T-cell (primary cell): ENCODE results near the gene NKAIN2. TPM values are rescaled to one million over a fixed set of nuclear protein-coding genes. Genes with fewer than 3 reads are reported as not detected.

Experiments used
- ATAC-seq, 4 experiments: fragments of 200-7000 bp in 3 of 4; fragments of 150-1000 bp in 1 of 4; cut with Tn5 transposase; replicated peaks in 1 of 4; 1 replicate in 3 of 4; 2 replicates in 1 of 4; pipeline ENCODE4 v1.10.0; 2021; ENCODE audit warnings: moderate library complexity in 3 of 4, mild to moderate bottlenecking in 2 of 4, moderate number of reproducible peaks in 1 of 4
- CTCF ChIA-PET, 2 donors: fragments of 300-600 bp; sonication (Branson Sonifier 250); formaldehyde crosslinking; loops; one replicate each; lab custom pipeline; 2022; ENCODE audit warnings: antibody characterized with exemption in 2 of 2; lab: Charles Lee
- POLR2A ChIA-PET, 2 donors: fragments of 300-600 bp; sonication (Branson Sonifier 250); formaldehyde crosslinking; loops; one replicate each; lab custom pipeline; 2022; ENCODE audit warnings: antibody characterized with exemption in 2 of 2; lab: Charles Lee
- DNase-seq, 35 experiments: peaks; one replicate each; pipeline versions ENCODE4 v3.0.0 to v3.0.0-alpha.2; 2013 to 2023
- H3K27ac ChIP-seq: one replicate; pipeline ENCODE4 v1.5.1; 2013; ENCODE audit warnings: low read length
- H3K27me3 ChIP-seq, 2 experiments: replicated peaks in 1 of 2; 1 replicate in 1 of 2; 2 replicates in 1 of 2; pipeline versions ENCODE4 v1.6.1 to v1.7.0; 2013; ENCODE audit warnings: low read length in 1 of 2, mixed read lengths in 1 of 2; ENCODE audit not compliant: control insufficient read depth in 2 of 2, insufficient read depth in 2 of 2; ENCODE audit errors: extremely low read depth in 1 of 2
- H3K36me3 ChIP-seq, 2 donors: 1 replicate in 1 of 2; 2 replicates in 1 of 2; pipeline versions ENCODE4 v1.6.1 to v1.7.0; 2013; ENCODE audit warnings: low read length in 1 of 2; ENCODE audit not compliant: control insufficient read depth in 2 of 2, insufficient read depth in 1 of 2; ENCODE audit errors: extremely low read depth in 1 of 2
- H3K4me1 ChIP-seq, 2 experiments: 1 replicate in 1 of 2; 2 replicates in 1 of 2; pipeline versions ENCODE4 v1.6.1 to v1.7.0; 2013; ENCODE audit warnings: low read length in 2 of 2, mixed read lengths in 1 of 2; ENCODE audit not compliant: insufficient read depth in 2 of 2, control insufficient read depth in 1 of 2; ENCODE audit errors: extremely low read depth in 1 of 2
- H3K4me3 ChIP-seq, 2 donors: 1 replicate in 1 of 2; 2 replicates in 1 of 2; pipeline versions ENCODE4 v1.5.1 to v1.7.0; 2013; ENCODE audit warnings: mild to moderate bottlenecking in 2 of 2, low read length in 1 of 2, moderate library complexity in 1 of 2; ENCODE audit not compliant: control insufficient read depth in 1 of 2; ENCODE audit errors: extremely low read depth in 1 of 2
- H3K9me3 ChIP-seq: 2 replicates; pipeline ENCODE4 v1.7.0; 2013
- H3K27ac Mint-ChIP-seq, 2 donors: one replicate each; pipeline ENCODE4 v1.8.0; 2020 to 2021; ENCODE audit warnings: mild to moderate bottlenecking in 2 of 2, mixed read lengths in 2 of 2
- H3K27me3 Mint-ChIP-seq, 2 donors: one replicate each; pipeline ENCODE4 v1.8.0; 2021 to 2022; ENCODE audit warnings: mixed read lengths in 2 of 2
- H3K36me3 Mint-ChIP-seq: one replicate; pipeline ENCODE4 v1.8.0; 2021; ENCODE audit warnings: mixed read lengths
- H3K4me1 Mint-ChIP-seq, 3 donors: one replicate each; pipeline ENCODE4 v1.8.0; 2020 to 2022; ENCODE audit warnings: mixed read lengths in 3 of 3, mild to moderate bottlenecking in 1 of 3
- H3K4me3 Mint-ChIP-seq, 3 donors: one replicate each; pipeline ENCODE4 v1.8.0; 2020 to 2022; ENCODE audit warnings: mild to moderate bottlenecking in 3 of 3, mixed read lengths in 3 of 3, moderate library complexity in 3 of 3
- H3K9me3 Mint-ChIP-seq, 3 donors: one replicate each; pipeline ENCODE4 v1.8.0; 2020 to 2022; ENCODE audit warnings: mixed read lengths in 3 of 3
- WGBS: methylation state at CpG from one replicate; pipeline ENCODE4 v1.1.5; 2013; ENCODE audit warnings: missing lambda C conversion rate; ENCODE audit not compliant: insufficient coverage; 5-methylcytosine and 5-hydroxymethylcytosine counted together
- total RNA-seq, 35 experiments: library from RNA in 6 of 35; stranded (reverse) in 6 of 35; fragments of 120-200 nt in 1 of 35; gene quantifications; one replicate each; pipeline versions ENCODE4 v1.2.1 to v1.2.4 and lab custom pipeline; 2013 to 2026

NKAIN2 gene
- total RNA-seq, 5 donors from 2014 or later (not counting 1 experiment from before 2014, with no cell fraction given): 0.13 TPM; not detected in 4

- H3K27ac Mint-ChIP-seq: no peak overlapping the region
- H3K27ac ChIP-seq: no peak overlapping the region
- no peaks in the 10 kb centered on the region for H3K4me1 Mint-ChIP-seq
- peaks cover 0 to 11% (median 4%) of the 10 kb centered on the region in 3 donors for H3K9me3 Mint-ChIP-seq
- H3K4me3 Mint-ChIP-seq: no peak overlapping the region
- POLR2A ChIA-PET: no interaction called here
- H3K27me3 ChIP-seq: no peaks in the 10 kb centered on the region
- no peaks in the 10 kb centered on the region for H3K27me3 Mint-ChIP-seq
- DNase-seq (no peak), ATAC-seq (no peak)
- WGBS: no CpG with 5 or more reads among the region's 2 CpGs
- no peaks in the 10 kb centered on the region for H3K36me3 Mint-ChIP-seq
- no peaks in the 10 kb centered on the region for H3K9me3 ChIP-seq
- CTCF ChIA-PET: no interaction called here
- no peaks in the 10 kb centered on the region for H3K4me1 ChIP-seq
- H3K36me3 ChIP-seq: no peaks in the 10 kb centered on the region
- no peak overlapping the region for H3K4me3 ChIP-seq
Measured at GRCh38 chr6:124434421-124434820, 630.8 kb downstream of the NKAIN2 start.

- ChIA-PET POLR2A (no interaction called here), CTCF (no interaction called here)
- Mint-ChIP-seq H3K9me3 (peaks cover 0 to 13% (median 2%) of the 10 kb centered on the region in 3 donors), H3K4me1 (no peaks in the 10 kb centered on the region), H3K36me3 (no peaks in the 10 kb centered on the region), H3K27me3 (no peaks in the 10 kb centered on the region), H3K4me3 (no peak overlapping the region), H3K27ac (no peak overlapping the region)
- DNase-seq: no peak
- Histone ChIP-seq H3K27me3 (no peaks in the 10 kb centered on the region), H3K4me3 (no peak overlapping the region), H3K9me3 (no peaks in the 10 kb centered on the region), H3K4me1 (no peaks in the 10 kb centered on the region), H3K36me3 (no peaks in the 10 kb centered on the region), H3K27ac (no peak overlapping the region)
- no peak for ATAC-seq
- 80% methylated on average over 3 of the region's 3 CpGs for WGBS
Measured at GRCh38 chr6:124436803-124437202, 633.1 kb downstream of the NKAIN2 start.

GRCh38 chr6:124438546-124439065 lies 634.9 kb downstream of the NKAIN2 start:
- ChIA-PET POLR2A (no interaction called here), CTCF (interaction anchor here in 1 of 2 donors (0.7 kb wide), 1 partner anchor 675 kb away, joined by 3 read pairs; no protein-coding TSS in a partner anchor)
- no peak overlapping the region for H3K4me3 ChIP-seq
- DNase-seq (no peak), ATAC-seq (no peak)
- no peaks in the 10 kb centered on the region for H3K36me3 Mint-ChIP-seq
- no peaks in the 10 kb centered on the region for H3K9me3 ChIP-seq
- no peak overlapping the region for H3K4me3 Mint-ChIP-seq
- H3K27me3 Mint-ChIP-seq: no peaks in the 10 kb centered on the region
- no peaks in the 10 kb centered on the region for H3K27me3 ChIP-seq
- H3K27ac Mint-ChIP-seq: no peak overlapping the region
- no peaks in the 10 kb centered on the region for H3K4me1 ChIP-seq
- H3K36me3 ChIP-seq: no peaks in the 10 kb centered on the region
- H3K4me1 Mint-ChIP-seq: no peaks in the 10 kb centered on the region
- H3K27ac ChIP-seq: no peak overlapping the region
- peaks cover 0 to 13% (median 2%) of the 10 kb centered on the region in 3 donors for H3K9me3 Mint-ChIP-seq
- 51% methylated on average over 2 of the region's 4 CpGs for WGBS

GRCh38 chr6:124441450-124441849 lies 637.8 kb downstream of the NKAIN2 start:
- Mint-ChIP-seq H3K27me3 (no peaks in the 10 kb centered on the region), H3K36me3 (no peaks in the 10 kb centered on the region), H3K4me1 (no peaks in the 10 kb centered on the region), H3K9me3 (peaks cover 0 to 13% (median 2%) of the 10 kb centered on the region in 3 donors), H3K4me3 (no peak overlapping the region), H3K27ac (no peak overlapping the region)
- no peak for ATAC-seq
- ChIA-PET POLR2A (no interaction called here), CTCF (no interaction called here)
- 53% methylated on average over 2 of the region's 3 CpGs for WGBS
- H3K9me3 ChIP-seq: no peaks in the 10 kb centered on the region
- no peak overlapping the region for H3K27ac ChIP-seq
- no peaks in the 10 kb centered on the region for H3K36me3 ChIP-seq
- H3K4me3 ChIP-seq: no peak overlapping the region
- no peaks in the 10 kb centered on the region for H3K4me1 ChIP-seq
- no peaks in the 10 kb centered on the region for H3K27me3 ChIP-seq
- no peak for DNase-seq

GRCh38 chr6:124443541-124443940 lies 639.9 kb downstream of the NKAIN2 start:
- no peak for ATAC-seq
- Mint-ChIP-seq H3K36me3 (no peaks in the 10 kb centered on the region), H3K9me3 (peaks cover 0 to 11% (median 0%) of the 10 kb centered on the region in 3 donors), H3K27ac (no peak overlapping the region), H3K27me3 (no peaks in the 10 kb centered on the region), H3K4me1 (no peaks in the 10 kb centered on the region), H3K4me3 (no peak overlapping the region)
- Histone ChIP-seq H3K27me3 (no peaks in the 10 kb centered on the region), H3K9me3 (no peaks in the 10 kb centered on the region), H3K4me3 (no peak overlapping the region), H3K27ac (no peak overlapping the region), H3K36me3 (no peaks in the 10 kb centered on the region), H3K4me1 (no peaks in the 10 kb centered on the region)
- ChIA-PET CTCF (no interaction called here), POLR2A (no interaction called here)
- no CpG with 5 or more reads among the region's 2 CpGs for WGBS
- DNase-seq: no peak

GRCh38 chr6:124445581-124445980 lies 641.9 kb downstream of the NKAIN2 start:
- no peaks in the 10 kb centered on the region for H3K9me3 Mint-ChIP-seq
- no peak overlapping the region for H3K27ac Mint-ChIP-seq
- no peaks in the 10 kb centered on the region for H3K27me3 Mint-ChIP-seq
- Histone ChIP-seq H3K9me3 (no peaks in the 10 kb centered on the region), H3K36me3 (no peaks in the 10 kb centered on the region), H3K4me3 (no peak overlapping the region), H3K4me1 (no peaks in the 10 kb centered on the region), H3K27me3 (no peaks in the 10 kb centered on the region), H3K27ac (no peak overlapping the region)
- ChIA-PET CTCF (no interaction called here), POLR2A (no interaction called here)
- H3K4me3 Mint-ChIP-seq: no peak overlapping the region
- no CpG with 5 or more reads among the region's 3 CpGs for WGBS
- ATAC-seq: no peak
- H3K4me1 Mint-ChIP-seq: no peaks in the 10 kb centered on the region
- no peak for DNase-seq
- H3K36me3 Mint-ChIP-seq: no peaks in the 10 kb centered on the region

GRCh38 chr6:124446961-124447360 lies 643.3 kb downstream of the NKAIN2 start:
- no peaks in the 10 kb centered on the region for H3K27me3 ChIP-seq
- DNase-seq: no peak
- ATAC-seq: no peak
- no peak overlapping the region for H3K27ac ChIP-seq
- no peaks in the 10 kb centered on the region for H3K36me3 ChIP-seq
- H3K27ac Mint-ChIP-seq: no peak overlapping the region
- 0% methylated on average over 1 of the region's 3 CpGs for WGBS
- H3K4me1 ChIP-seq: no peaks in the 10 kb centered on the region
- no peaks in the 10 kb centered on the region for H3K4me1 Mint-ChIP-seq
- no peaks in the 10 kb centered on the region for H3K27me3 Mint-ChIP-seq
- H3K9me3 Mint-ChIP-seq: no peaks in the 10 kb centered on the region
- H3K4me3 ChIP-seq: no peak overlapping the region
- no peaks in the 10 kb centered on the region for H3K36me3 Mint-ChIP-seq
- ChIA-PET CTCF (no interaction called here), POLR2A (no interaction called here)
- no peaks in the 10 kb centered on the region for H3K9me3 ChIP-seq
- H3K4me3 Mint-ChIP-seq: no peak overlapping the region
